Stimulated activated CD4-positive, alpha-beta T cell treated with anti-CD3 and anti-CD28 coated beads, Interleukin-12 subunit alpha, Interleukin-12 subunit beta, amount 100 ng/mL, for 4 hours (primary cell): ENCODE results near the gene PARD6A.

Experiments
- DNase-seq: peaks from one replicate; pipeline ENCODE4 v3.0.0-alpha.2; 2020

PARD6A gene

DNA sequence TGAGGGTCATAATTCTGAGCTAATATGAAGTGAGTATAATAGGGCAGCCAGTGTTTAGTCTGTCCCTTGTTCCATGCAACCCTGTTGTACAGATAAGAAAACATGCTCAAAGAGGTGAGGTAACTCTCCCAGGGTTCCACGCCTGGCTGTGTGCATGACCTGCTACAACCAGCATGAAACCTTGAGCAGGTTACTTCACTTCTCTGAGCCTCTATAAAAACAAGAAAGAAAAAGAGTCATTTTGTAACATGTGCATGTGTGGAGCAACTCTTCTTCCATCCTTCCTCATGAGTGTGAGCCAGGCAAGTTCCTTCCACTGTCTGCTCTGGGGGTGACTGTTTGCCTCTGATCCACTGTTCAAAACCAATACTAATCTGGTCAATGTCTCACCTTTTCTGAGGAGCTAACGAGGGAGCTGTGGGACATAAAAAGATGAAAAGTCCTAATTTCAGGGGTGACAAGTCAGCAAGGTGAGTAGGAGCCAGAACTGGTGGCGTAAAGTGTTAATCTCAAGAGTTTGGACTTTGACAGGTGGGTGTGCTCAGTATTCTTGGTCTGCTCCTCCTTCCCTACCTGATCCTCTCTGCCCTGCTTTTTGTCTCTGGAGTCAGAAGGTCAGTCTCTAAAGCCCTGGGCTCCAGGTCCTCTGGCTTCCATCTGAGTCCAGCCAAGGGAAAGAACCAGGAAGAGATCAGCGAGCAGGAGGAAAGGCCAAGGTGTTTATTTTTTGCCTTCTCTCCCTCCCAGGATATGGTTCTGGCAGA, 36.8 kb downstream of the PARD6A start:
- DNase-seq = no peak

DNA sequence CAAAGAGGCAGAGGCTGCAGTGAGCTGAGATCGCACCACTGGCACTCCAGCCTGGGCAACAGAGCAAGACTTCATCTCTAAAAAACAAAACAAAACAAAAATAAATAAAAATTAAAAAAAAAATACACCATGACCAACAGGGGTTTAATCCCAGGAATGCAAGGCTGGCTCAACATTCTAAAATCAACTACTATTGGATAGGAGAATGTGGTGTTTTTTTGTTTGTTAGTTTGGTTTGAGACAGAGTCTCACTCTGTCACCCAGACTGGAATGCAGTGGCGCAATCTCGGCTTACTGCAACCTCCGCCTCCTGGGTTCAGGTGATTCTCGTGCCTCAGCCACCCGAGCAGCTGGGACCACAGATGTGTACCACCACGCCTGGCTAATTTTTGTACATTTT, 38.5 kb downstream of the PARD6A start:
- no peak for DNase-seq

GRCh38 chr16:67701420-67701819, 40.7 kb downstream of the PARD6A start:
- DNase-seq = no peak

GRCh38 chr16:67702130-67702529, 41.4 kb downstream of the PARD6A start:
- DNase-seq = no peak

GRCh38 chr16:67703626-67704025, 42.9 kb downstream of the PARD6A start:
- DNase-seq = no peak

GRCh38 chr16:67704110-67704509, 43.4 kb downstream of the PARD6A start:
- DNase-seq = no peak

DNA sequence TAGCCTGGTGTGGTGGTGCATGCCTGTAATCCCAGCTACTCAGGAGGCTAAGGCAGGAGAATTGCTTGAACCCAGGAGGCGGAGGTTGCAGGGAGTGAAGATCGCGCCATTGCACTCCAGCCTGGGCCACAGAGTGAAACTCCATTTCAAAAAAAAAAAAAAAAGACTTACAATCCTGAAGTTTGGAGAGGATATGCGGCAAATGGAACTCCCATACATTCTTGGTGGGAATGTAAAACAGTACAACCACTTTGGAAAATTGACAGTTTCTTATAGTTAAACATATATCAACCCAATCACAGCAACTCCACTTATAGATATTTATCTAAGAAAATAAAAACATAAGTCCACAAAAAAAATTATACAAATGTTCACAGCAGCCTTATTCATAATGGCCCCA, 46.5 kb downstream of the PARD6A start:
- DNase-seq = no peak

GRCh38 chr16:67707790-67708189, 47.0 kb downstream of the PARD6A start:
- DNase-seq = no peak

GRCh38 chr16:67708368-67708771, 47.6 kb downstream of the PARD6A start:
- no peak for DNase-seq

DNA sequence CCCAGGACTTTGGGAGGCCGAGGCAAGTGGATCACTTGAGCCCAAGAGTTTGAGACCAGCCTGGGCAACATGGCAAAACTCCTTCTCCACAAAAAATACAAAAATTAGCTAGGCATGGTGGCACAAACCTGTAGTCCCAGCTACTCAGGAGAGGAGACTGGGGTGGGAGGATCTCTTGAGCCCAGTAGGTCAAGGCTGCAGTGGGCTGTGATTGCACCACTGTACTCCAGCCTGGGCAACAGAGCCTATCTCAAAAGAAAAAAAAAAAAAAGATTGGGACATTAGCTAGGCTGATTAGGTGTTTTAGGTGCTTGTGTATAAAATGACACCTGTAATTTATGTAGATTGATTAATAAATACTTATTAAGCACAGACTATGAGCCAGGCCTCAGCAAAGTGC, 48.3 kb downstream of the PARD6A start:
- DNase-seq = no peak

DNA sequence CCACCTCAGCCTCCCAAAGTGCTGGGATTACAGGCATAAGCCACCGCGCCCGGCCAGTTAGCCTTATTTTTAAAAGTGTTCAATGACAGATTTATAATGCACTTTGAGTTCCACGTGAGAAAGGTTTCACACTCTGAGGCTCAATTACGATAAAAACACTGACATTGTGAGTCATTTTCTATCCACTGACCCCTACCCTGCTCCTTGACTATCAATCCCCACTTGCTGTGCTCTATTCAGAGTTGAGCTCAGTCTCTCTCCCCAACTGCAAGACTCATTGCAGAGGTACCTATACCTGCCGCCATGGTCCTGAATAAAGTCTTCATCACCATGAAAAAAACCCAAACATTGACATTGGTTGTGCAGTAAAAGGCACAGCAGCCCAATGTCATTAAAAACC, 49.8 kb downstream of the PARD6A start:
- no peak for DNase-seq
